ENCODE measurements around the gene SEMA6B. TPM values are rescaled to one million over a fixed set of nuclear protein-coding genes. Genes with fewer than 3 reads are reported as not detected.

The SEMA6B gene
- total and polyA plus RNA-seq, 11 donors, result 6.0 to 29.7 (median 10.1) TPM

DNA sequence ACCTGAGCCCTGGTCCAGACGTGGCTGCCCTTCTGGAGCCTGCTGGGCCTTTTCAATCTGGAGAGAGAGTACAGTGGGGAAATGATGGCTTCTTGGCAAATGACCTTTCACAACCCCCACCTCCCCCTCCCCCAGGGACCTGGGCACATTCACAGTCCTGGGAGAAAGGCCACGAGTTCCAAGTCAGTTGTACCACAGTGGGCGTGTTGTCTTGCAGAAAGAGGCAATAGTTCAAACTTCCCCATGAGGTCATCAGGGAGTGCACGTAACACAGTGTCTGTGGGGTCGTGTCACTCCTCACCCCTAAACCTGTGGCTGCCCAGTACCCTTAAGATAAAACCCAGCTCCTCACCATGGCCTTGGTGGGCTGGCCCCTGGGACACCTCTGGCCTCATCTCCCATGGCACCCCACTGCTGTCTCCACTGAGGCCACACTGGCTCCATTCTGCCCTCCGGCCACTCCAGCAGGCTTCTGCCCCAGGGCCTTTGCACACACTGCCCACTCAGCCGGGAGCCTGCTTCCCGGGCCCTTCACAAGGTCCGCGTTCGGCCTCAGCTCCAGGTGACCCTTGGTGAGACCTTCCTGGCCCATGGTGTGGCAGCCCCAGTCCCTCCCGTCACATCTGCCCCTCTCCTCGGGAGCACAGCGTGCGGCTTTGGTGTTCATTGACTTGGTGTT lies 54.5 kb downstream of the SEMA6B start:
- peaks cover 0 to 83% (median 65%) of the 10 kb centered on the region in 9 donors for H3K36me3 ChIP-seq

DNA sequence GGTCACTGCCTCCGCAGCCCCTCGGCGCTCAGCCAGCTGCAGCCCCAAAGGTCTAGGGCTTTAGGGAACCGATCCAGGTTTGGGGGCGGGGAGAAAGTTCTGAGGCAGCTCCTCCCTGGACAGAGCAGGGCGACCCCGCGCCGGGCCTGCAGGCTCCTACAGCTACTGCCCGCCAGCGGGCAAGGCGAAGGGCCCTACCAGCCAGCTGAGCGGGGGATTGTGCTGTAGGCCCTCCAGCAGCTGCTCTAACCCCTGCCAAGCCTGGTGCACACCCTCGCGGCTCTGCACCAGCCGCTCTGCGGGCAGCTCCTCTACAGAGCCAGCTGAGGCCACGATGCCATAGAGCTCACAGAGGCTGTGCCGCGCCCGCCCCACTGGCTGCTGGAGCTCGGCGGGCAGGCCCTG lies 55.2 kb downstream of the SEMA6B start:
- WGBS, 4 donors, result 86 to 100% (median 91%) methylated on average over 9 to 23 of the region's 23 CpGs
- no peak for ATAC-seq
- no peak for TF ChIP-seq POLR2A (IDR thresholded peaks at IDR 0.05)
- TF ChIP-seq, protein P1, sequence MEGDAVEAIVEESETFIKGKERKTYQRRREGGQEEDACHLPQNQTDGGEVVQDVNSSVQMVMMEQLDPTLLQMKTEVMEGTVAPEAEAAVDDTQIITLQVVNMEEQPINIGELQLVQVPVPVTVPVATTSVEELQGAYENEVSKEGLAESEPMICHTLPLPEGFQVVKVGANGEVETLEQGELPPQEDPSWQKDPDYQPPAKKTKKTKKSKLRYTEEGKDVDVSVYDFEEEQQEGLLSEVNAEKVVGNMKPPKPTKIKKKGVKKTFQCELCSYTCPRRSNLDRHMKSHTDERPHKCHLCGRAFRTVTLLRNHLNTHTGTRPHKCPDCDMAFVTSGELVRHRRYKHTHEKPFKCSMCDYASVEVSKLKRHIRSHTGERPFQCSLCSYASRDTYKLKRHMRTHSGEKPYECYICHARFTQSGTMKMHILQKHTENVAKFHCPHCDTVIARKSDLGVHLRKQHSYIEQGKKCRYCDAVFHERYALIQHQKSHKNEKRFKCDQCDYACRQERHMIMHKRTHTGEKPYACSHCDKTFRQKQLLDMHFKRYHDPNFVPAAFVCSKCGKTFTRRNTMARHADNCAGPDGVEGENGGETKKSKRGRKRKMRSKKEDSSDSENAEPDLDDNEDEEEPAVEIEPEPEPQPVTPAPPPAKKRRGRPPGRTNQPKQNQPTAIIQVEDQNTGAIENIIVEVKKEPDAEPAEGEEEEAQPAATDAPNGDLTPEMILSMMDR (IDR thresholded peaks at IDR 0.05), result no peak
- Histone ChIP-seq H3K27me3 (no peaks in the 10 kb centered on the region), H3K9me3 (no peaks in the 10 kb centered on the region), H3K4me3 (no peak overlapping the region), H3K4me1 (peaks cover 0 to 18% (median 0%) of the 10 kb centered on the region in 12 donors), H3K36me3 (peaks cover 0 to 88% (median 70%) of the 10 kb centered on the region in 9 donors), H3K27ac (peak overlapping the region in 1 of 12 donors; percentile 60)
- intact Hi-C loops (cut with DNase I), result no loop called here
- DNase-seq, result peak in 2 of 5 donors; percentile 6 to 15

More for the DNA sequence above, 54.5 kb downstream of the SEMA6B start:
- WGBS, 4 donors, result 70 to 91% (median 81%) methylated on average over 13 to 15 of the region's 15 CpGs
- H3K27me3 ChIP-seq, result no peaks in the 10 kb centered on the region
- intact Hi-C loops (cut with DNase I), result no loop called here
- no peak overlapping the region for H3K4me3 ChIP-seq
- H3K4me1 ChIP-seq, result peaks cover 0 to 18% (median 0%) of the 10 kb centered on the region in 12 donors
- TF ChIP-seq POLR2A (IDR thresholded peaks at IDR 0.05), result no peak
- TF ChIP-seq, protein P1 (IDR thresholded peaks at IDR 0.05), result no peak
- no peaks in the 10 kb centered on the region for H3K9me3 ChIP-seq
- ATAC-seq (no peak), DNase-seq (peak in 1 of 5 donors; percentile 6)
- peak overlapping the region in 1 of 12 donors; percentile 60 for H3K27ac ChIP-seq

DNA sequence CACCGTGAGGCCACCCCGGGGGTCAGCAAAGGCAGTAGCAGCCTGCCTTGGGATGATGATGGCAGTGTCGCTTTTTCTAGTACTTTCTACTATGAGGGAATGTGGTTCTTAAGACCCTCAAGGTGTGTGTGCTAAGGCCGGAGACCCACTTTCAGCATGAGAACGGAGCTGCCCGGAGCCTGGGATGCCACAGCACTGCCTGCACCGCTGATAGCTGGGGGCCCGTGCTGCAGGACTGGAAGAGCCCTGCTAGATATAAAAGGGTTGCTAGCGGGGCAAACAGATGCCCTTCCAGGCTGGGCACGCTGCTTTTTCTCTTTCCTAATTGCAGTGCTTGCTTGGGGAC lies 55.7 kb downstream of the SEMA6B start:
- Histone ChIP-seq H3K4me1 (peaks cover 0 to 18% (median 0%) of the 10 kb centered on the region in 12 donors), H3K27ac (no peak overlapping the region), H3K9me3 (no peaks in the 10 kb centered on the region), H3K4me3 (no peak overlapping the region), H3K36me3 (peaks cover 0 to 92% (median 73%) of the 10 kb centered on the region in 9 donors), H3K27me3 (no peaks in the 10 kb centered on the region)
- WGBS, 4 donors, result 84 to 93% (median 90%) methylated on average over 8 to 10 of the region's 10 CpGs
- no peak for TF ChIP-seq POLR2A (IDR thresholded peaks at IDR 0.05)
- TF ChIP-seq, protein P1 (IDR thresholded peaks at IDR 0.05), result no peak
- no peak for DNase-seq
- ATAC-seq, result no peak
- intact Hi-C loops (cut with DNase I), result no loop called here

DNA sequence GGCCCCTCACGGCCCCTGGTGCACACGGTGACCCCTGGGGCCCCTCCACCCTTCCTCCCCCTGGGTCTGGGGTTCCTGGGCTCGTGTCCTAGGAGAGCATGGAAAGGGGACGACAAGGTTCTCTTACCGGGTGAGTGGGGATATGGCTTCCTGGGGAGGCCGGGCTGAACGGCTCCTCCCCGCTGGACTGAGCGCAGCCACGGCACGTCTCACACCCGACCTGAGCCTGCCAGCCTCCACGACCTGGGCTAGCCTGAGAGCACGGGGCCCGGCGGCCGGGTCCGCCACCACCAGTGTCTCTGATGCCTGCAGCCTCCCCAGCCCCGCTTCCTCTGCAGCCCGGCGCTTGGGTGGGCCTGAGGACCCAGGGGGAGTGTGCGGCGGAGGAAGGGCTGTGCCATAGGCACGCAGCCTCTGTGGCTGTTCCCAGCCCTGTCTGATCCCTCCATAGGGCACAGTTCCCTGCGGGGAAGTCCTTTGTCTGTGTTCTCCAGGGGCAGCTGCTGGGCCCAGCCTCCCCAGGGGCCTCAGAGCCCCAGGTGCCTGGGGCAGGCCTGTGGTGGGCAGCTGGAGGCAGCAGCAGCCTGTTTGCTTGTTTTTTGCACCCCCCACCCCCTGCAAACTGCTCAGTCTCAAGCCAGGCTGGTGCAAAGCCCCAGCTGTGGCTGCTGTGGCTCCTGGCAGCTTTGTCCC lies 56.2 kb downstream of the SEMA6B start:
- Histone ChIP-seq H3K27ac (peak overlapping the region in 1 of 12 donors; percentile 31), H3K36me3 (peaks cover 0 to 93% (median 77%) of the 10 kb centered on the region in 9 donors), H3K27me3 (no peaks in the 10 kb centered on the region), H3K4me1 (peaks cover 0 to 14% (median 0%) of the 10 kb centered on the region in 12 donors), H3K9me3 (no peaks in the 10 kb centered on the region), H3K4me3 (no peak overlapping the region)
- TF ChIP-seq POLR2A (IDR thresholded peaks at IDR 0.05), result no peak
- TF ChIP-seq, protein P1 (IDR thresholded peaks at IDR 0.05), result no peak
- ATAC-seq (no peak), DNase-seq (peak in 2 of 5 donors; percentile 7 to 15)
- WGBS, 4 donors, result 74 to 100% (median 91%) methylated on average over 4 to 25 of the region's 25 CpGs
- intact Hi-C loops (cut with DNase I), result no loop called here

Measured in heart left ventricle (tissue), 16 donors.